Activated T-cell treated with anti-CD3 and anti-CD28 coated beads, Interleukin-2, amount 50 U/mL, for 72 hours (primary cell): Measurements from ENCODE around the gene SHF. TPM values are rescaled to one million over a fixed set of nuclear protein-coding genes. Genes with fewer than 3 reads are reported as not detected.
A peak's percentile ranks its signal among the peaks of the same experiment; 100 is the strongest.

Experiments
- ATAC-seq, 2 donors: fragments of 150-1000 bp; cut with Tn5 transposase; replicated peaks in 1 of 2; 2 replicates each; pipeline ENCODE4 v1.10.0; 2021; ENCODE audit warnings: moderate library complexity in 2 of 2, mild to moderate bottlenecking in 1 of 2
- DNase-seq, 2 donors: peaks; one replicate each; pipeline ENCODE4 v3.0.0; 2021 to 2022; ENCODE audit warnings: mixed read lengths in 1 of 2
- H3K27ac Mint-ChIP-seq: one replicate; pipeline ENCODE4 v1.8.0; 2022; ENCODE audit warnings: mild to moderate bottlenecking, moderate library complexity, mixed read lengths
- H3K27me3 Mint-ChIP-seq: one replicate; pipeline ENCODE4 v1.8.0; 2022; ENCODE audit warnings: low read depth, mixed read lengths
- H3K36me3 Mint-ChIP-seq, 2 donors: one replicate each; pipeline ENCODE4 v1.8.0; 2022; ENCODE audit warnings: mixed read lengths in 2 of 2, mild to moderate bottlenecking in 1 of 2; ENCODE audit not compliant: insufficient read depth in 2 of 2
- H3K4me1 Mint-ChIP-seq: one replicate; pipeline ENCODE4 v1.8.0; 2022; ENCODE audit warnings: low read depth, mixed read lengths
- H3K4me3 Mint-ChIP-seq, 2 donors: one replicate each; pipeline ENCODE4 v1.8.0; 2022; ENCODE audit warnings: mild to moderate bottlenecking in 2 of 2, mixed read lengths in 2 of 2, moderate library complexity in 2 of 2
- H3K9me3 Mint-ChIP-seq, 2 donors: one replicate each; pipeline ENCODE4 v1.8.0; 2022; ENCODE audit warnings: mixed read lengths in 2 of 2
- total RNA-seq, 2 donors: library from RNA; stranded (reverse); gene quantifications; one replicate each; pipeline ENCODE4 v1.2.3, GENCODE V29; 2022

SHF gene
- total RNA-seq, 2 donors from 2014 or later, result 11.7 to 16.8 TPM

DNA sequence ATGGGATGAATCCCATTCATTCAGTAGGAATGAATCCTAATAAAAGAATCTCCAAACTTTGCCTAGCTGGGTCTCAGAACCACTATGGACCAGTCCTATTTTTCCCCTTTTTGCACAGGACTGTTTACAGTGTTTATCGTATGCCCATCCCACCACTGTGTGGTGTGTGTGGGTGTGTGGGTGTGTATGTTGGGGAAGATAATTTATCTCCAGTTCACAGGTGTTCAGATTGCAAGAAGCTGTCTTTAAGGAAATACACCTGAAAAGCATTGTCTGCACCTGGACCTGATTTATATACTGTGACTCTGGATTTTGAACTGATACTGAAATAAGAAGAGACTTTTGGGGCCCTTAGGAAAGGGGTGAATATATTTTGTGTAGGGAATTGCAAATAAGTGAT, 24.7 kb upstream of the SHF start:
- Mint-ChIP-seq H3K36me3 (no peaks in the 10 kb centered on the region), H3K9me3 (no peaks in the 10 kb centered on the region), H3K27ac (no peak overlapping the region), H3K4me3 (no peak overlapping the region), H3K4me1 (no peaks in the 10 kb centered on the region), H3K27me3 (peaks cover 8% of the 10 kb centered on the region)
- no peak for DNase-seq
- no peak for ATAC-seq

DNA sequence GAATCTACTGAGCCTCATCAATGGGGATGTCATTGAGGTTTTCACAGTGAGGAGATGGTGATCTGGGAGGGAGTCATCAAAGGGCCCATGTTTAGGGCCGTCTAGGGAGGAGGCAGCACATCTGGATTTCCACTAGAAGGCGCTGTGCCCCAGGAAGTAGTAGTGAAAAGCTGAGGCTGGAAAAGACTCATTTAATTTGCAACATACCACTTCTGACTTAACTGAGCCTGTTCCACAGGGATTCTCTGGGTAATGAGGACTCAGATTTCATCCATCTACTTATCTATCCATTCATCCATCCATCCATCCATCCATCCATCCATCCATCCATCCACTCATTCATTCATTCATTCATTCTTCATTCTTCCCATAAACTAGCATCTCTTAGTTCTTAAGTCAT, 17.4 kb upstream of the SHF start:
- Mint-ChIP-seq H3K27ac (no peak overlapping the region), H3K4me1 (peaks cover 9% of the 10 kb centered on the region), H3K36me3 (no peaks in the 10 kb centered on the region), H3K27me3 (peaks cover 19% of the 10 kb centered on the region), H3K4me3 (no peak overlapping the region), H3K9me3 (no peaks in the 10 kb centered on the region)
- ATAC-seq (peak; percentile 52), DNase-seq (peak; percentile 78 to 83)

DNA sequence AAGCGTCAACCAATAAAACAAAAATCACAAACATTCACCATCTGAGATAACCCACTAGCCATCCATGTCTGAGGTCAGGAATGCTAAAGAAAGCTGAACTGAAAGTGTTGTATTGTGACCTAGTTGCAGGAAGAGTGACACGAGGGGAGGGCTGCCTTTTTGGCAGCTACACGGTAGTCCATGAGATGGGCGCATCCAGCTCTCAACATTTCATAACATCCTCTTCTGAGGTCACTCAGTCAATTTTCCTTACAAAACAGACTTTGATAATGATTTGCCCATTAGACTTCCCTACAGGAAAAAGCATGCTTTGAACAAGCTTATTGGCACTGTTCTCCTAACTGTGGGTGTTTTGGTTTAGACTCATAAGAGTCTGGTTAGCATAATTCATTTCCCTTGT, 15.4 kb upstream of the SHF start:
- no peak overlapping the region for H3K27ac Mint-ChIP-seq
- H3K36me3 Mint-ChIP-seq, result no peaks in the 10 kb centered on the region
- H3K27me3 Mint-ChIP-seq, result peaks cover 15% of the 10 kb centered on the region
- peaks cover 9% of the 10 kb centered on the region for H3K4me1 Mint-ChIP-seq
- no peak overlapping the region for H3K4me3 Mint-ChIP-seq
- no peak for ATAC-seq
- no peak for DNase-seq
- no peaks in the 10 kb centered on the region for H3K9me3 Mint-ChIP-seq

DNA sequence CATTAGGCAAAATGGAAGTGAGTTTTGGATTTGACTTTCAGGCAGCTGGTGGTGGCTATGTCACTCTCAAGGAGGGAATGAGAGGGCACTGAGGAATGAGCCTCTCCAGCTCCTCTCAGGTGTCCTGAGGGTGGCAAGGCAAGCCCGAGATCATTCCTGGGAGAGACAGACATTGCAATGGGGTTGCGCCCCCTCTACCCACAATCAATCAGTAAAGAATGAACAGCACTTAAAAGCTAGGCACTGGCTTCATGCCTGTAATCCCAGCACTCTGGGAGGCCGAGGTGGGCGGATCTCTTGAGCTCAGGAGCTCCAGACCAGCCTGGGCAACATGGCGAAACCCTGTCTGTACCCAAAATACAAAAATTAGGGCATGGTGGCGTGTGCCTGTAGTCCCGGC, 14.1 kb upstream of the SHF start:
- ATAC-seq (no peak), DNase-seq (no peak)
- no peaks in the 10 kb centered on the region for H3K9me3 Mint-ChIP-seq
- no peaks in the 10 kb centered on the region for H3K36me3 Mint-ChIP-seq
- no peak overlapping the region for H3K4me3 Mint-ChIP-seq
- H3K27me3 Mint-ChIP-seq, result peaks cover 4% of the 10 kb centered on the region
- peaks cover 17% of the 10 kb centered on the region for H3K4me1 Mint-ChIP-seq
- H3K27ac Mint-ChIP-seq, result no peak overlapping the region

GRCh38 chr15:45201557-45201859, 13.7 kb upstream of the SHF start:
- H3K27me3 Mint-ChIP-seq, result peaks cover under 1% of the 10 kb centered on the region
- H3K27ac Mint-ChIP-seq, result no peak overlapping the region
- ATAC-seq, result no peak
- no peak overlapping the region for H3K4me3 Mint-ChIP-seq
- no peak for DNase-seq
- H3K9me3 Mint-ChIP-seq, result no peaks in the 10 kb centered on the region
- no peaks in the 10 kb centered on the region for H3K36me3 Mint-ChIP-seq
- peaks cover 17% of the 10 kb centered on the region for H3K4me1 Mint-ChIP-seq

DNA sequence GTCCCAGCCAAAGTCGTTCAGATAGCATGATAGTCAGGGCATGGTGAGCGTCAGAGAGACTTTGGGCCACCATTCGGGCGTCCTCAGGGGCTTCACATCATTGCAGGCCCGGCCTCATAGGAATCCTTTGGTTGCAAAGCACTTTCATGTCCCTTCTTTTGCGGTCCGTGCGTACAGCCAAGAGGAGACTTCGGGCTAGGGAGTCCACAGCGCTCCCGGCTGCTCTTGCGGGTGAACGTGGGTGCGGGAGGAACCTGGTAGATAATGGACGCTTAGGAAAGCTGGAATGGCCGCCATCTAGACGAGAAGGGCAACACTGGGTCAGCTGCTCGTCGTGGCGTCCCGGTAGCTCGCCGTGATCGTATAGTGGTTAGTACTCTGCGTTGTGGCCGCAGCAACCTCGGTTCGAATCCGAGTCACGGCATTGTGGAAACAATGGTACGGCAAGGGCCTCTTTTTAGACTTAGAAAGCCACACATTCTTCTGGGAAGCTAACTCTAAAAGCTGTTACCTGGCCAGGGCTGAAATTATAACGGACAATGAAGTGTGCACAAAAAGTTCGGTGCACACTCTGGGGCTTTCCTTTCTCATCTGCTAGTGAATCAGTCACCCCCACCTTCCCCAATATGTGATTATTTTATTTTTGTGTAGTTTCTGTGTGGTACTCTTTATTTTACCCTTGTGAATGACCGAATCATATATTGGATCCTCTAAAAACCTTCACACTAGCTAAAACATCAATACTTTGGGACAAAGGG, 13.2 kb upstream of the SHF start:
- Mint-ChIP-seq H3K4me3 (no peak overlapping the region), H3K36me3 (no peaks in the 10 kb centered on the region), H3K27ac (no peak overlapping the region), H3K4me1 (peaks cover 17% of the 10 kb centered on the region), H3K27me3 (no peaks in the 10 kb centered on the region), H3K9me3 (no peaks in the 10 kb centered on the region)
- ATAC-seq (peak; percentile 26 to 27), DNase-seq (peak; percentile 81 to 83)

DNA sequence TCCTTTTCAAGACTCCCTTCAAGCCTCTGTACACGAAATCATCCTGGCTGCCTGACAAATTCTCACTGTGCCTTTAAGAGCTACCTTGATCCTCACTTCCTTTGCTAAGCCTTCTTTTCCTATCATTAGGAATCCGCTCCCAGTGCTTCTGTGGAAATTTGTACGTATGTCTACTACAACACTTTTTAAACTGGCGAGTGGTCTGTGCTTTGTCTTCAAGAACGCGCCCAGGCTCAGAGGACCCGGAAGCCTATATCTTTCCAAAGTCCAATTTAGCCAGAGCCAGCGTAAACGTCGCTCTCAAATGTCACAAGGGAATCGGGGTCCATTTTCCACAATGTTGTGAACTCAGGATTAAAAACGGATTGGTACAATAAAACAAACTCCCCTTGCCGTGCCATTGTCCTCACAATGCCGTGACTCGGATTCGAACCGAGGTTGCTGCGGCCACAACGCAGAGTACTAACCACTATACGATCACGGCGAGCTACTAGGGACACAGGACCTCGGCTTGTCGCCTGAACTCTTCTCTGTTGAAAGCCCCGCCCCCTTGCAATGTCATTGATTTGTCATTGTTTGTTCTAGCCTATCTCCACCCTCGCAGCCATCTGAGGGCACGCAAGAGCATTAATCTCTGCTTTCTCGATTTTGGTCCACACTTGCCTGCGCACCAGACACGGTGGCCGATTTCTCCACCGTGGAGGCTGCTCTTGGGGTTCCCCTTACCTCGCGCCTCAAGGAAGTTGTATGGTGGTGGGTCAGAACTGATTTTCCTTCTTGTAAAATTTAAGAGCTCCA, 12.4 kb upstream of the SHF start:
- Mint-ChIP-seq H3K27me3 (no peaks in the 10 kb centered on the region), H3K4me1 (peaks cover 13% of the 10 kb centered on the region), H3K36me3 (no peaks in the 10 kb centered on the region), H3K27ac (no peak overlapping the region), H3K9me3 (no peaks in the 10 kb centered on the region), H3K4me3 (no peak overlapping the region)
- DNase-seq, result peak; percentile 95 to 98
- peak; percentile 57 to 64 for ATAC-seq

DNA sequence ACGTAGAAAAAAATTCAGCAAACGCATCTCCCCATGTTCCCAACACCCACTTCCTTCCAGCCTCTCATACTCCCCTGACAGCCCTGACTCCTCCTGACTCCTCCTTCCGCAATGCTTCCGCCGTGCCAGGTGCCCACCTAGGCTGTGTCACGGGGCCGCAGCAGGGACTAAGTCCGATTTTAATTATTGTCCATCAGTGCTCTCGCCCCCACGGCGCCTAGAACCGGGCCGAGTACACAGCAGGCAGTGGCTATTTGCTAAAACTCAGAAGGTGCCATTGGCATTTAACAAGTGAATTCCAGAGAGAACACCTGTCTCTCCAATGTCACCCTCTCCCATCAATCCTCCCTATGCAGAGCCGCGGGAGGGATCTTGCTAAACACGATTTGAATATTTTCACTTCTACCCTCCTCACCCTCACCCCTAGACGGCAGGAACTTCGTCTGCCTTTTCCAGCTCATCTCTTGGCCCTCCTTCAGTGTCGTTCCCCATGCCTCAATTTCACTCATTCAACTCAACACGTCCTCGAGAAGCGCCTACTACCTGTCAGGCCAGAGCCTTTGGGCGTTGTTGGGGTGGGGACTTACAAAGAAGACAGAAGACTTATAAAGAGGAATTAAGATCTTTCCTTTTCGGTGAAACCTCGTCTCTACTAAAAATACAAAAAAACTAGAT, 11.5 kb upstream of the SHF start:
- Mint-ChIP-seq H3K27ac (no peak overlapping the region), H3K4me3 (no peak overlapping the region), H3K9me3 (no peaks in the 10 kb centered on the region), H3K4me1 (peaks cover 8% of the 10 kb centered on the region), H3K27me3 (no peaks in the 10 kb centered on the region), H3K36me3 (no peaks in the 10 kb centered on the region)
- DNase-seq, result peak; percentile 51 to 59
- ATAC-seq, result peak in 1 of 2 donors; percentile 28

- Mint-ChIP-seq H3K36me3 (no peaks in the 10 kb centered on the region), H3K4me1 (peaks cover 8% of the 10 kb centered on the region), H3K27ac (no peak overlapping the region), H3K4me3 (no peak overlapping the region), H3K27me3 (peaks cover 1% of the 10 kb centered on the region), H3K9me3 (no peaks in the 10 kb centered on the region)
- DNase-seq (peak; percentile 92 to 95), ATAC-seq (peak; percentile 68 to 71)
Measured at GRCh38 chr15:45198337-45199135, 10.8 kb upstream of the SHF start.

DNA sequence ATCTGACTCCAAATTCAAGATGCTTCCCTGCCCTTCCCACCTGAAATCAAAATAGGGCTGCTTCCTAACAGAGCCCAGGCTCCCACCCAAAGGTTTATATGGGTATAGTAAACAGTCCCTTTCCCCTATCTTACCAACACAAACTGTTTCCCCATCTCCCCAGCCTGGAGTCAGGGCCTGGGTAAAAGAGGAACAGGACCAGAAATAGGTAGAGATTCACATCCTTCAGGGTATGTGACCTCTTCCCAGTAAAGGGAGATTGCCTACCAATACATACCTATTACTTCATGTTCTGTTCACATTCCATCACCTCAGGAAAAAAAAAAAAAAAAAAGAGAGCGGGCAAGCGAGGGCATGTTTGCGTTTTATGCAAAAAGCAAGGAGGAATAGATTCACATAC, 9.7 kb upstream of the SHF start:
- Mint-ChIP-seq H3K27ac (peak overlapping the region; percentile 94), H3K4me3 (peak overlapping the region in 1 of 2 donors; percentile 89)
- ATAC-seq, result no peak

GRCh38 chr15:45187578-45187893, 230 bp downstream of the SHF start:
- no peaks in the 10 kb centered on the region for H3K27me3 Mint-ChIP-seq
- peak overlapping the region in 1 of 2 donors; percentile 76 for H3K4me3 Mint-ChIP-seq
- no peak overlapping the region for H3K27ac Mint-ChIP-seq
- peaks cover 3% of the 10 kb centered on the region in 2 donors for H3K36me3 Mint-ChIP-seq
- H3K9me3 Mint-ChIP-seq, result no peaks in the 10 kb centered on the region
- ATAC-seq (peak in 1 of 2 donors; percentile 20), DNase-seq (no peak)
- H3K4me1 Mint-ChIP-seq, result peaks cover 35% of the 10 kb centered on the region

More for the DNA sequence above, 9.7 kb upstream of the SHF start:
- DNase-seq, result no peak
- Mint-ChIP-seq H3K27me3 (peaks cover 6% of the 10 kb centered on the region), H3K4me1 (peaks cover 8% of the 10 kb centered on the region), H3K9me3 (no peaks in the 10 kb centered on the region), H3K36me3 (no peaks in the 10 kb centered on the region)

GRCh38 chr15:45186771-45187577, 792 bp downstream of the SHF start:
- Mint-ChIP-seq H3K27me3 (no peaks in the 10 kb centered on the region), H3K27ac (peak overlapping the region; percentile 70), H3K9me3 (no peaks in the 10 kb centered on the region), H3K36me3 (peaks cover 3% of the 10 kb centered on the region in 2 donors), H3K4me3 (peak overlapping the region; percentile 76 to 89), H3K4me1 (peaks cover 35% of the 10 kb centered on the region)
- ATAC-seq (peak in 1 of 2 donors; percentile 3), DNase-seq (no peak)
